Measurements from ENCODE around the gene RNLS.
"Not testable (repeated sequence)": the region's sequence is repeated elsewhere in the genome, so short reads cannot be mapped to it uniquely, and the experiment has no call there.

Gene RNLS

DNA sequence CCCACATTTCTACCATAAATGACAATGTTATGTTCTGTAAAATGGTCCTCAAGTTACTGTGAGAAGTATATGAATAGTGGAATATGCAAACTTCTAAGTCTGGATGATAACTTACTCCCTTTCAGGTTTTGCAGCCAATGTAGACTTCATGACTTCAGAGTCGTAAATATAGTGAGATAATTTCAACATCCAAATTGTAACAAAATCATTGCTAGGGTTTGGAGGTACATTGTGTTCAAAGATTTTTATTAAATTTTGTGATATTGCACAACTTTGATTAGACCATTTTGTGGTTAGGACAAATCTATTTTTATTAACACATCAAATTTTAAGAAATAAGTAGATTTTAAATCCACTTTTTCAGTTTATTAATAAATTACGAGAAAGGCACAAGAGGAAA is 270.3 kb downstream of the RNLS start:
- H3K27ac Mint-ChIP-seq = no peak overlapping the region
- H3K9me3 Mint-ChIP-seq = peaks cover 5% of the 10 kb centered on the region
- peaks cover 13% of the 10 kb centered on the region for H3K4me1 Mint-ChIP-seq (ENCODE audit: low read depth)
- H3K4me3 Mint-ChIP-seq = no peak overlapping the region
- peaks cover 7% of the 10 kb centered on the region for H3K27me3 Mint-ChIP-seq (ENCODE audit: low read depth)
- peaks cover 10% of the 10 kb centered on the region for H3K36me3 Mint-ChIP-seq (ENCODE audit: low read depth)

DNA sequence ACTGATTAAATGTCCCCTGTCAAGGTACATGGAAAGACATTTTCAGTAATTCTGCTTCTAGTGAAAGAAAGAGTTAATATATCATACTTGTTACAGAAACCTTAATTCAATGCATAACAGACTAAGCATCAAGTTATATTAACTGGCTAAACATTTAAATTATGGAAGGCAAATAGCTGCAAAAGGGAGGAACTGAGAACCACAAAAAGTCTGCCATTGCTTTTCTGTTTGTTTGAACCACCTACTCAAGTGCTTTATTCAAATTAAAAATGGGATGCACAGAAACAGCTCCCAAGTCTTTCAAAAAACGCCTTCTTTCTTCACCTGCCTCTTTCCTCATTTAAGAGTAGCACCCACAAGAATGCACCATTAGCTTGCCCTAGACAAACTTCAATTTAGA is 271.9 kb downstream of the RNLS start:
- peaks cover 13% of the 10 kb centered on the region for H3K27me3 Mint-ChIP-seq (ENCODE audit: low read depth)
- peaks cover 12% of the 10 kb centered on the region for H3K4me1 Mint-ChIP-seq (ENCODE audit: low read depth)
- H3K36me3 Mint-ChIP-seq (ENCODE audit: low read depth) = peaks cover 5% of the 10 kb centered on the region
- no peaks in the 10 kb centered on the region for H3K9me3 Mint-ChIP-seq
- H3K27ac Mint-ChIP-seq = no peak overlapping the region
- no peak overlapping the region for H3K4me3 Mint-ChIP-seq

DNA sequence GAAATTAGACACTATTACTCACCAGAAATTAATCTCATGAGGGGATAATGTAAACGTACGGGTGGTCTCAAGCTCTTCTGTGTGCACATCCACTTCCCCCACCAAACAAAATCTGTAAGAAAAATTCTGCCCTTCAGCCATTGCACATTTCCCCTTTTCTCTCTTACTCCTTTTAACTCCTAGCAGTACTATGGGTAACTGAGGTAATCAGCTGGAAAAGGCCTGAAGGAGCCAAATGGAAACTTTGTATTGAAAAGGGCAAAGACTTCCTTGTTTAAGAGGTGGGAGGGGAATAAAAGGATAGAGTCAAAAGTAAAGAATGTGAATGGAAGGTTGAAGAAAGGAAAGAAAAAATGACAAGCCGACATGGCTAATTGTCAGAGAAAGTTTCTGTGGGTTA is 273.8 kb downstream of the RNLS start:
- Mint-ChIP-seq H3K4me3 (no peak overlapping the region), H3K36me3 (ENCODE audit: low read depth) (peaks cover 7% of the 10 kb centered on the region)

DNA sequence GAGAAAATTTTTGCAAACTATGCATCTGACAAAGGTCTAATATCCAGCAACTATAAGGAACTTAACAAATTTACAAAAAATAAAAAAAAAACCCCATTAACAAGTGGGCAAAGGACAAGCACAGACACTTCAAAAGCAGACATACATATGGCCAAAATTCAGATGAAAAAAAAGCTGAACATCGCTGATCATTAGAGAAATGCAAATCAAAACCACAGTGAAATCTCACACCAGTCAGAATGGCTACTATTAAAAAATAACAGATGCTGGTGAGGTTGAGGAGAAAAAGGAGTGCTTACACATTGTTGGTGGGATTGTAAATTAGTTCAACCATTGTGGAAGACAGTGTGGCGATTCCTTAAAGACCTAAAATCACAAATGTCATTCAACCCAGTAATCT is 274.8 kb downstream of the RNLS start:
- not testable (repeated sequence) for H3K4me1 Mint-ChIP-seq (ENCODE audit: low read depth); H3K27ac Mint-ChIP-seq
- H3K9me3 Mint-ChIP-seq = peaks cover 13% of the 10 kb centered on the region

More for the DNA sequence above, 273.8 kb downstream of the RNLS start:
- H3K27ac Mint-ChIP-seq = no peak overlapping the region
- peaks cover 5% of the 10 kb centered on the region for H3K4me1 Mint-ChIP-seq (ENCODE audit: low read depth)
- H3K9me3 Mint-ChIP-seq = peaks cover 7% of the 10 kb centered on the region
- peaks cover 26% of the 10 kb centered on the region for H3K27me3 Mint-ChIP-seq (ENCODE audit: low read depth)

DNA sequence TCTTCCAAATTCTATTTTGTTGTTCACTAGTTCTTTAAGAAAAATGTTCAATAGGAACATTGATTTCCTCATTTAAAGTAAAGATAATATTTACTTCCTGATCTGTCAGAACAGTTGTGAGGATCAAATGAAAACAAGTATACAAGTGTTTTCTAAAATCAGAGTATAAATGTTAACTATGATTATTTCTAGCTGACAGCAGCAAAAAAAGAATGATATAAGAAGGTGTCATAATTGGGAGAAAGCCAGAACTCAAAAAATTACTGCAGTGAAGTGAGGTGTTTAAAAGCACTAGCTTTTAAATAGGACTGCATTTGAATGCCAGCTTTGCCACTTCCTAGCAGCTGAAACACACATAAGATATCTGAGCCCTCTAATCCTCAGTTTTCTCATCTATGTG is 283.3 kb downstream of the RNLS start:
- Mint-ChIP-seq H3K9me3 (peaks cover 13% of the 10 kb centered on the region), H3K27ac (no peak overlapping the region), H3K27me3 (ENCODE audit: low read depth) (peaks cover 6% of the 10 kb centered on the region)

More for the DNA sequence above, 274.8 kb downstream of the RNLS start:
- H3K36me3 Mint-ChIP-seq (ENCODE audit: low read depth); H3K4me3 Mint-ChIP-seq: not testable (repeated sequence)
- H3K27me3 Mint-ChIP-seq (ENCODE audit: low read depth) = peaks cover 27% of the 10 kb centered on the region

DNA sequence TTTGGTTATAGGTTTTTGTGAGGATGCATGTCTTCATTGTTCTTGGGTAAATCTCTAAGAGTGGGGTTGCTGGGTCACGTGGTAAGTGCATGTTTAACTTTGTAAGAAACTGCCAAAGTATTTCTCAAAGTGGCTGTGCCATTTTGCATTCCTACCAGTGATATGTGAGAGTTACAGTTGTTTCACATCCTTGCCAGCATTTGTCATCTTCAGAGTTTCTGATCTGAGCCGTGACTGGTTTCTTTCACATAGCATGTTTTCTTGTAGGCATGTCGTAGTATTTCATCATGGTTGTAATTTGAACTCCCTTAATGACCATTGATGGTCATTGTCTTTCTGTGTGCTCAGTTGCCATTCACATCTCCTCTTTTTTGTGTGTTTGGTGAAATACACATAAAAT is 286.0 kb downstream of the RNLS start:
- Mint-ChIP-seq H3K36me3 (ENCODE audit: low read depth) (peaks cover 12% of the 10 kb centered on the region), H3K4me3 (no peak overlapping the region), H3K4me1 (ENCODE audit: low read depth) (peaks cover 9% of the 10 kb centered on the region), H3K27me3 (ENCODE audit: low read depth) (no peaks in the 10 kb centered on the region), H3K9me3 (no peaks in the 10 kb centered on the region), H3K27ac (no peak overlapping the region)

More for the DNA sequence above, 283.3 kb downstream of the RNLS start:
- Mint-ChIP-seq H3K4me3 (no peak overlapping the region), H3K36me3 (ENCODE audit: low read depth) (peaks cover 8% of the 10 kb centered on the region), H3K4me1 (ENCODE audit: low read depth) (peaks cover 2% of the 10 kb centered on the region)

DNA sequence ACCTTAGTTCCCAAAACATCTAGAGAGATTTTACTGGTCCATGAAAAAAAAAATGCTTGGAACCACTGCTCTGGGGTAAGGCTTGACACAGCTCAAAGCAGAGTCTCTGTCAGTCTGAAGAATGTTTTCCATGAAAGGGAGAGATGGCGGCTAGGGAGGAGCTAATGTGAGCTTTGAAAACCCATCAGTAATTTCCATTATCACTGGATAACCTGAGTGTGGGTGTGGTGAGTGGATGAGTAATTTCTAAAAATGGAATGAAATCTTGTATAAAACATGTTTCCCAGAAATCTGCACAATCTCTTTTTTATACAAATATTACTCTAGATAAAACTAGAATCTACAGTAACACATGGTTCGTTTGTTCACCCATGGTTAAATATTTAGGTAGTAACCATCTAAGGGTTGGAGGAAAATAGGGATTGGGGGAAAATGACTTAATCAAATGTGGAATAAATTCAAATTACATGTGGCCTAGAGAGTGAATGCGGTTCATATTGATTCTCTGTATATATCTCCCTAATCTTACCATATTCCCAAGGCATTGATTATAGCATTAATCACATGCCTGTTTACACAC is 289.4 kb downstream of the RNLS start:
- Mint-ChIP-seq H3K4me1 (ENCODE audit: low read depth) (peaks cover 13% of the 10 kb centered on the region), H3K4me3 (no peak overlapping the region), H3K27ac (no peak overlapping the region), H3K27me3 (ENCODE audit: low read depth) (no peaks in the 10 kb centered on the region), H3K9me3 (no peaks in the 10 kb centered on the region), H3K36me3 (ENCODE audit: low read depth) (peaks cover 8% of the 10 kb centered on the region)

DNA sequence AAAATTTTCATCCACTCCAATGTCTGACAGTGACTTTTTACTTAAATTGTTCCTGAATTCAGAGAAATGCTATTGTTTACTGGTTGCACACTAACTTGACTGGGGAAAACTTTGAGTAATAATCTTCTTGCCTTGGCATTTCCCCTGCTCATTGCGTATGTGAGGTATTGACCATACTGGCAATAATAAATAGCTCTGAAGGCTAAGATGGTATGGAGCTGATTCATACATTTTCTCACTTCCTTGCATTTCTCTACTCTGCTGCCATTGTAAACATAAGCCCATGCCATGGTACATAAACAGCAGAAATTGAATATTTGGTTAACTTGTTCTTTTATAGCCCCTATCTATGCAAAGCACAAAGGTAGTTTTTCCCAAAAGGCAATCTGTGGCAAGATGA is 290.0 kb downstream of the RNLS start:
- Mint-ChIP-seq H3K4me1 (ENCODE audit: low read depth) (peaks cover 13% of the 10 kb centered on the region), H3K27ac (no peak overlapping the region), H3K36me3 (ENCODE audit: low read depth) (peaks cover 6% of the 10 kb centered on the region), H3K27me3 (ENCODE audit: low read depth) (no peaks in the 10 kb centered on the region), H3K9me3 (no peaks in the 10 kb centered on the region), H3K4me3 (no peak overlapping the region)

DNA sequence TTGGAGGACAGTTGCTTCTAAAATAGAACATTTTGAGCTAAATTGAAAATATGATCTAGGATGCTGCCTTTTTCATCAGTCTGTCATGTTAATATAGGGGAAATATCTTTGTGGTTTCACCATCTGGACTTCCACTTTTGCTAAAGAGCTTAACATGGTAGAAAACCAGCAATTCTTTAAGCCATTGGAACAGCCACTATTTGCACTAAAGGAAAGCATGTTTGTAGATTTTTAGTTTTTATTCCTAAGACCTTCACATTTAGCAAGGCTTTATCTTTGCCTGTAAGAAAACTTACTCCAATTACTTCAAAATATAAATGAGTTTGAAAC is 291.0 kb downstream of the RNLS start:
- Mint-ChIP-seq H3K36me3 (ENCODE audit: low read depth) (peaks cover 8% of the 10 kb centered on the region), H3K9me3 (peaks cover 5% of the 10 kb centered on the region), H3K27ac (no peak overlapping the region), H3K4me3 (no peak overlapping the region), H3K27me3 (ENCODE audit: low read depth) (no peaks in the 10 kb centered on the region), H3K4me1 (ENCODE audit: low read depth) (peaks cover 13% of the 10 kb centered on the region)

DNA sequence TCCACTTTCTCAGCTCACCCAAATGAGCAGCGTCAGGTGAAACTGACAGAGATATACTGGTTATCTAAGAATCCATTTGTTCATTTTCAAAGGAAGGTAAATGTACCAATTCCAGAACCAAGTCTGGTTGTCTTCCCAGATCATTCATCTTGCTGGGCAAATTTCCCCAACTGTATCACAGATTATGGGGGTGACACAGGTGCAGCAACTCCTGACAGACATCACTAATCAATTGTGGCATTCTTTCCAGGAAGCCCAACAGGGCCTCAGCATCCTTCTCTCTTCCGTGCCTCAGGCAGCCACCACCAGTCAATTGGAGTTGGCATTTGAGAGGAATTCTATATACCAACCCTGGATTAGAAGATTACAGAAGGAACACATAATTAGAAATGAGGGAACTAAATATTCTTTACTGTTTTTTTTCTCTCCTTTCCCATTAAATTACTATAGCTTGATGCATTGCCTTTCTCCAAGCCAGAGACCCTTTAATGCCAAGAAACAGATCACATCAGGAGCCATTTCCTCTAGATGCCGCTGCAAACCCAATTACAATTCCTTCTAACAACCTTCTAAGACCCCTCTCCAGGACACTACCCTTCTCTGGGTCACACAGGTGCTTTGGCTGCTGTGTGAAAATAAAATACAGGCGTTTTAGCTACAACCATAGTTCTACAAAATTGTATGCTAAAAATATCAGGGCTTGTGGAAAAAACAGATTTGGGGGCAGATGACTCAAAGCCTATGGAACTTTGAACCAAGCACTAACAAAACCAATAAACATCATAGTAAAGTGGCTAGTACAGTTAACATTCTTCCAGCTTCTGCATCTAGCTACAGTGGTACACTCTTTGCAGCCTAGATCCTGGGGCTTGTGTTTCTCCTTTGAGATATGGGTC is 291.6 kb downstream of the RNLS start:
- no peak overlapping the region for H3K4me3 Mint-ChIP-seq
- H3K27me3 Mint-ChIP-seq (ENCODE audit: low read depth) = no peaks in the 10 kb centered on the region
- peaks cover 13% of the 10 kb centered on the region for H3K4me1 Mint-ChIP-seq (ENCODE audit: low read depth)
- H3K36me3 Mint-ChIP-seq (ENCODE audit: low read depth) = peaks cover 8% of the 10 kb centered on the region
- H3K9me3 Mint-ChIP-seq = peaks cover 6% of the 10 kb centered on the region
- no peak overlapping the region for H3K27ac Mint-ChIP-seq

DNA sequence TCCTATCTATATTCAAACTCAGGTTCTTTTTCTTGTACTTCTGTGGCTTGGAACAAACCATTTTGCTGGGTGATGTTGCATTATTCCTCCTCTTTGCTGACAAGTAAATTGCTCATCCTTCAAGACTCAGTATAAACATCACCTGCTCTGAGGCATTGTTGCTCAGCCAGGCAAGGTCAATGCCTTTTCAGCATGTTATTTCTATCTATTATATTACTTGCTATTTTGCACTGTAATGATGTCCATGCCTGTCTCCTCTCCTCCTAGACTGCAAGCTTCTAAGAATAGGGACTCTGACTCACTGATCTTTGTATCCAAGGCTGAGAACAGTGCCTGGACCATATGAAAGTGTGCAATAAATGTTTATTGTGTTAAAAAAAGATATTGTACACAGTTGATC is 293.8 kb downstream of the RNLS start:
- no peak overlapping the region for H3K4me3 Mint-ChIP-seq
- H3K27ac Mint-ChIP-seq = no peak overlapping the region
- peaks cover 6% of the 10 kb centered on the region for H3K9me3 Mint-ChIP-seq
- no peaks in the 10 kb centered on the region for H3K27me3 Mint-ChIP-seq (ENCODE audit: low read depth)
- peaks cover 11% of the 10 kb centered on the region for H3K4me1 Mint-ChIP-seq (ENCODE audit: low read depth)
- H3K36me3 Mint-ChIP-seq (ENCODE audit: low read depth) = peaks cover 8% of the 10 kb centered on the region

DNA sequence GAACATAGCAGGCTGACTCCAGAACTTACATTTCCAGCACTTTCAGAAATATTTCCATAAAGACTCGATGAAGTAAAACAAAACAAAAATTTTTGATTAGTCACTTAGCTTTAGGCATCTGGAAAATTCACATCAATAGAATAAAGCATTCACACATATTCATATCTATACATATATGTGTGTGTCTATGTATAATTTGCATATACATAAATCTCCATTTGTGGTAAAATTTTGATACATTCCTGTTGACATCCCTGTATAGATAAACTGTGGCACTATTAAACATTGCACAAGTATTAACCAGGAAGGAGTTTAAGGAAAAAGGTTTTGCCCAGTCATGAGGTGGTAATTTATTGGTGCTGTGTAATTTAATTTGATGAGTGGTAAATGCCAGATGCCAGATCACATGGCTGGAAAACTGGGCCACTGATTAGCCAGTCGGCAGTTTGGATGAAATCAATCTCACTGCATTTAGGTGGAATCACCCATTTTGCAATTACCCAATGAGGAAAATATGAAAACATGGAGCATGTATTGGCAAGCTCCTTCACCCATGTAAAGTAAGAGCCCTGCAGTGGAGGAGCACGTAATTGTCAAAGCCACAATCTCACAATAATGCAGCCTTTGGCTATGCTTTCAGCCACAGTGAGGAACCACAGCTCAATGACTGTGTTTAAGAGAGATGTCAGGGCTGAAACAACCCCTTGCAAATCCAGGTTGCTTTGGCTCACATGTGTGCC is 294.6 kb downstream of the RNLS start:
- Mint-ChIP-seq H3K4me3 (no peak overlapping the region), H3K27ac (no peak overlapping the region), H3K9me3 (peaks cover 6% of the 10 kb centered on the region), H3K27me3 (ENCODE audit: low read depth) (no peaks in the 10 kb centered on the region), H3K36me3 (ENCODE audit: low read depth) (peaks cover 9% of the 10 kb centered on the region), H3K4me1 (ENCODE audit: low read depth) (peaks cover 8% of the 10 kb centered on the region)

DNA sequence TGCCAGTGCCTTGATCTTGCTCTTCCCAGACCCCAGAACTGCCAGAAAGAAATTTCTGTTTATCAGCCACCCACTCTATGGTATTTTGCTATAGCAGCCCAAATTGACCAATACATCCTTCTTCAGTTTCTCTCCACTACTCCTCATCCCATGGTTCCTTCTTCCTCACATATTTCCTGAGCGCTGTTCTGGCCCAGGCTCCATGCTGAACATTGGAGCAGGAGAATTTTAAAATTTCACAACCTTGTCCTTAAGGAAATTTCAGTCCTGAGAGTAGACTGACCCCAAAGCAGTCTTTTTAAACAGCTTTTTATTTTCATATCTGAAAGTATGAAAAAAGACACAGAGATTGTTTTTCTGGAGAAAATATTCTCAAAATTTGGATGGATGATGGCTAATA is 297.1 kb downstream of the RNLS start:
- Mint-ChIP-seq H3K9me3 (peaks cover 6% of the 10 kb centered on the region), H3K36me3 (ENCODE audit: low read depth) (peaks cover 8% of the 10 kb centered on the region), H3K4me1 (ENCODE audit: low read depth) (peaks cover 13% of the 10 kb centered on the region), H3K27me3 (ENCODE audit: low read depth) (no peaks in the 10 kb centered on the region), H3K27ac (no peak overlapping the region), H3K4me3 (no peak overlapping the region)

DNA sequence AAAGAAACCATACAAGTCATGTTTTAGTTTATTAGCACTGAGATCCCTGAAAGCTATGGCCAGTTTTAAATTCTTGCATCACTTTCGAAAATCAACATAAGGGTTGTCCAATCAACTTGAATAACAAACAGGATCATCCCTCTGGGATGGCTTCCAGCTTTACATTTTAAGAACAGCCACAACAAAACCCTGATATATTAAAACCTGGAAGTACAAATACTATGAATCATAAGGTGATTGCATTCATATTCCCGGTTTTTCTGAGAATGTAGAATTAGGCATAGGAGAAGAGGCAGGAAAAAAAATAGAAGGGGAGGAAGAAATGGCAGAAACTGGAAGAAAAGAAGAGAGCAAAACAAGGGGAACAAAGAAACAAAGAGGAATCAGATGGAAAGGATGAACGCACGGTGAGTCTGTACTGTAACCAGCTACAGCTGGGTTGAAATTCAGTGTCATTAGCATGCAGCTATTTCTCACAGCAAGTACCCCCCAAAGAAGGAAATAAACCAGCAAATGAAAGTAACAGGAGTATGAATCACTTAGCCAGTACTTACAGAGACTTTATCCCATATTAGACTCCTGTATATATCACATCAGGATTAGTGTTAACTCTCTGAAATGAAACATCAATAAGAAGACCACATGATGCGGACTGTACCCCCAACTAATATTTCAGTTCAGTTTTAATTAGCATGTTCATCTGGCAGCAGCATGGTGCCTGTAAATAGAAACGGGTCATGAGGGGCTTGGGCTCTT is 301.3 kb downstream of the RNLS start:
- no peak overlapping the region for H3K27ac Mint-ChIP-seq
- H3K27me3 Mint-ChIP-seq (ENCODE audit: low read depth) = no peaks in the 10 kb centered on the region
- no peak overlapping the region for H3K4me3 Mint-ChIP-seq
- H3K9me3 Mint-ChIP-seq = peaks cover 5% of the 10 kb centered on the region
- H3K36me3 Mint-ChIP-seq (ENCODE audit: low read depth) = peaks cover 10% of the 10 kb centered on the region
- H3K4me1 Mint-ChIP-seq (ENCODE audit: low read depth) = peaks cover 24% of the 10 kb centered on the region

All from T-helper 1 cell treated with Interleukin-12 subunit alpha and Interleukin-12 subunit beta and Interleukin-4 antibody, amounts not matched to agents 30 μg/mL and 1 μg/mL, for 36 hours (primary cell).